WTC11 (cell line): ENCODE results near the gene PIK3CA. TPM values are rescaled to one million over a fixed set of nuclear protein-coding genes. Genes with fewer than 3 reads are reported as not detected.
A peak's percentile ranks its signal among the peaks of the same experiment; 100 is the strongest.

Source experiments
- ATAC-seq: fragments of 200-7000 bp; cut with Tn5 transposase; 2 replicates; pipeline ENCODE4 v1.10.0; 2021; ENCODE audit warnings: mild to moderate bottlenecking, moderate library complexity
- CTCF ChIA-PET: fragments of 300-600 bp; sonication (Branson Sonifier 250); formaldehyde crosslinking; loops from one replicate; lab custom pipeline; 2021; ENCODE audit warnings: antibody characterized with exemption; lab: Charles Lee
- POLR2A ChIA-PET: fragments of 350-600 bp; sonication (Branson Sonifier 250); formaldehyde crosslinking; loops from one replicate; lab custom pipeline; 2021; ENCODE audit warnings: antibody characterized with exemption; lab: Charles Lee
- DNase-seq: peaks from one replicate; pipeline ENCODE4 v3.0.0; 2021; ENCODE audit warnings: low spot score
- H3K27ac Mint-ChIP-seq: 2 replicates; pipeline ENCODE4 v1.8.0; 2021; ENCODE audit warnings: mixed read lengths
- H3K27me3 Mint-ChIP-seq: 2 replicates; pipeline ENCODE4 v1.8.0; 2021; ENCODE audit warnings: low read depth, mild to moderate bottlenecking, moderate library complexity, mixed read lengths
- H3K36me3 Mint-ChIP-seq: 2 replicates; pipeline ENCODE4 v1.8.0; 2021; ENCODE audit warnings: mixed read lengths
- H3K4me1 Mint-ChIP-seq: 2 replicates; pipeline ENCODE4 v1.8.0; 2022; ENCODE audit warnings: mixed read lengths
- H3K4me3 Mint-ChIP-seq: 2 replicates; pipeline ENCODE4 v1.8.0; 2021; ENCODE audit warnings: mild to moderate bottlenecking, moderate library complexity, mixed read lengths
- H3K9me3 Mint-ChIP-seq: 2 replicates; pipeline ENCODE4 v1.8.0; 2021; ENCODE audit warnings: mixed read lengths
- CBFB ChIP-seq: sonication (generic); formaldehyde crosslinking; IDR thresholded peaks from 2 replicates; pipeline ENCODE4 v1.8.1; 2022; ENCODE audit warnings: mild to moderate bottlenecking, low read depth, missing genetic modification reagents
- CDX4 ChIP-seq: fragments of 250-450 bp; sonication (Bioruptor Pico); IDR thresholded peaks from 2 replicates; pipeline ENCODE4 v1.9.0; 2021; ENCODE audit warnings: moderate library complexity, mild to moderate bottlenecking, inconsistent platforms, borderline replicate concordance
- ERG ChIP-seq: fragments of 250-450 bp; sonication (Bioruptor Pico); IDR thresholded peaks from 2 replicates; pipeline ENCODE4 v1.8.0; 2021; ENCODE audit warnings: mild to moderate bottlenecking
- ETV6 ChIP-seq: sonication (generic); formaldehyde crosslinking; IDR thresholded peaks from 2 replicates; pipeline ENCODE4 v1.8.1; 2022; ENCODE audit warnings: mild to moderate bottlenecking, missing genetic modification reagents
- GABPB1 ChIP-seq: sonication (generic); formaldehyde crosslinking; IDR thresholded peaks from 2 replicates; pipeline ENCODE4 v1.8.1; 2023; ENCODE audit warnings: mild to moderate bottlenecking, missing genetic modification reagents
- GRHL2 ChIP-seq: fragments of 250-450 bp; sonication (Bioruptor Pico); IDR thresholded peaks from 2 replicates; pipeline ENCODE4 v1.8.0; 2022; ENCODE audit warnings: mild to moderate bottlenecking, moderate library complexity; ENCODE audit not compliant: insufficient replicate concordance, severe bottlenecking
- GTF2I ChIP-seq: fragments of 250-450 bp; sonication (Bioruptor Pico); conservative IDR thresholded peaks from 2 replicates; pipeline ENCODE4 v1.4.0; 2021; ENCODE audit warnings: mild to moderate bottlenecking
- HMGA2 ChIP-seq: fragments of 250-450 bp; sonication (Bioruptor Pico); IDR thresholded peaks from 2 replicates; pipeline ENCODE4 v1.4.0; 2021; ENCODE audit warnings: mild to moderate bottlenecking, moderate library complexity
- HMGXB4 ChIP-seq: sonication (generic); formaldehyde crosslinking; IDR thresholded peaks from 2 replicates; pipeline ENCODE4 v1.8.1; 2023; ENCODE audit warnings: mild to moderate bottlenecking, moderate library complexity, missing genetic modification reagents
- JAZF1 ChIP-seq: fragments of 250-450 bp; sonication (Bioruptor Pico); IDR thresholded peaks from 2 replicates; pipeline ENCODE4 v1.9.0; 2021; ENCODE audit warnings: moderate library complexity, mild to moderate bottlenecking, inconsistent platforms
- JUN ChIP-seq: sonication (generic); formaldehyde crosslinking; IDR thresholded peaks from 2 replicates; pipeline ENCODE4 v1.8.0; 2023; ENCODE audit warnings: mild to moderate bottlenecking, missing genetic modification reagents
- NFE2L1 ChIP-seq: sonication (generic); formaldehyde crosslinking; IDR thresholded peaks from 2 replicates; pipeline ENCODE4 v1.8.1; 2023; ENCODE audit warnings: missing genetic modification reagents
- NR2C2 ChIP-seq: sonication (generic); formaldehyde crosslinking; IDR thresholded peaks from 2 replicates; pipeline ENCODE4 v1.8.0; 2022; ENCODE audit warnings: mild to moderate bottlenecking, missing genetic modification reagents
- PRDM15 ChIP-seq: sonication (generic); formaldehyde crosslinking; IDR thresholded peaks from 2 replicates; pipeline ENCODE4 v1.8.0; 2022; ENCODE audit warnings: missing genetic modification reagents
- RORB ChIP-seq: fragments of 250-450 bp; sonication (Bioruptor Pico); IDR thresholded peaks from 2 replicates; pipeline ENCODE4 v1.9.0; 2021; ENCODE audit warnings: mild to moderate bottlenecking
- SMAD3 ChIP-seq: sonication (generic); formaldehyde crosslinking; IDR thresholded peaks from 2 replicates; pipeline ENCODE4 v1.8.0; 2022; ENCODE audit warnings: missing genetic modification reagents, mild to moderate bottlenecking, borderline replicate concordance
- SOX15 ChIP-seq: fragments of 250-450 bp; sonication (Bioruptor Pico); IDR thresholded peaks from 2 replicates; pipeline ENCODE4 v1.9.0; 2021; ENCODE audit warnings: mild to moderate bottlenecking
- SP1 ChIP-seq: sonication (generic); formaldehyde crosslinking; conservative IDR thresholded peaks from 2 replicates; pipeline ENCODE4 v1.8.1; 2022; ENCODE audit warnings: missing genetic modification reagents
- TEAD1 ChIP-seq: sonication (generic); formaldehyde crosslinking; IDR thresholded peaks from 2 replicates; pipeline ENCODE4 v1.8.0; 2022; ENCODE audit warnings: mild to moderate bottlenecking, missing genetic modification reagents
- USF1 ChIP-seq: sonication (generic); formaldehyde crosslinking; IDR thresholded peaks from 2 replicates; pipeline ENCODE4 v1.8.0; 2022; ENCODE audit warnings: mild to moderate bottlenecking, missing genetic modification reagents
- ZBTB21 ChIP-seq: sonication (generic); formaldehyde crosslinking; IDR thresholded peaks from 2 replicates; pipeline ENCODE4 v1.8.1; 2023; ENCODE audit warnings: mild to moderate bottlenecking, missing genetic modification reagents, borderline replicate concordance
- ZBTB43 ChIP-seq: sonication (generic); formaldehyde crosslinking; IDR thresholded peaks from 2 replicates; pipeline ENCODE4 v1.8.1; 2023; ENCODE audit warnings: mild to moderate bottlenecking, missing genetic modification reagents
- ZMAT4 ChIP-seq: fragments of 250-450 bp; sonication (Bioruptor Pico); IDR thresholded peaks from 2 replicates; pipeline ENCODE4 v1.9.0; 2021; ENCODE audit warnings: mild to moderate bottlenecking
- ZNF219 ChIP-seq: sonication (generic); formaldehyde crosslinking; IDR thresholded peaks from 2 replicates; pipeline ENCODE4 v1.8.0; 2023; ENCODE audit warnings: missing genetic modification reagents, mild to moderate bottlenecking, borderline replicate concordance
- ZNF232 ChIP-seq: sonication (generic); formaldehyde crosslinking; IDR thresholded peaks from 2 replicates; pipeline ENCODE4 v1.8.0; 2022; ENCODE audit warnings: mild to moderate bottlenecking, missing genetic modification reagents
- ZNF423 ChIP-seq: fragments of 250-450 bp; sonication (Bioruptor Pico); IDR thresholded peaks from 2 replicates; pipeline ENCODE4 v2.1.2; 2022; ENCODE audit warnings: mild to moderate bottlenecking, moderate library complexity
- total RNA-seq: library from RNA; stranded (reverse); gene quantifications from 3 replicates; pipeline ENCODE4 v1.2.3, GENCODE V29; 2021

PIK3CA gene
- total RNA-seq, 1 experiment from 2014 or later: 10.1 TPM

GRCh38 chr3:179174898-179175297 lies 26.7 kb downstream of the PIK3CA start:
- POLR2A ChIA-PET: interaction anchor here (0.5 kb wide), 1 partner anchor 390 kb away, joined by 3 read pairs; no protein-coding TSS in a partner anchor

GRCh38 chr3:179175358-179175757 lies 27.2 kb downstream of the PIK3CA start:
- peak overlapping the region; percentile 91 for H3K27ac Mint-ChIP-seq
- TF ChIP-seq ZNF232 (CRISPR knock-in tag) (no peak), JAZF1 (CRISPR knock-in tag) (no peak), HMGXB4 (CRISPR knock-in tag) (no peak), RORB (no peak), PRDM15 (CRISPR knock-in tag) (no peak), NR2C2 (CRISPR knock-in tag) (no peak), GTF2I (CRISPR knock-in tag) (no peak), ZBTB43 (no peak), ZNF423 (no peak), SOX15 (CRISPR knock-in tag) (no peak)

More at GRCh38 chr3:179174898-179175297, 26.7 kb downstream of the PIK3CA start:
- DNase-seq (no peak), ATAC-seq (no peak)
- Mint-ChIP-seq H3K4me3 (no peak overlapping the region), H3K36me3 (no peaks in the 10 kb centered on the region), H3K4me1 (peaks cover 28% of the 10 kb centered on the region), H3K9me3 (peaks cover 8% of the 10 kb centered on the region), H3K27ac (peak overlapping the region; percentile 34; the same call in 1 of the 2 replicates), H3K27me3 (no peaks in the 10 kb centered on the region)
- TF ChIP-seq NR2C2 (CRISPR knock-in tag) (no peak), CBFB (CRISPR knock-in tag) (no peak), CDX4 (CRISPR knock-in tag) (no peak), JUN (CRISPR knock-in tag) (no peak), ERG (no peak), SP1 (no peak), HMGA2 (no peak), USF1 (CRISPR knock-in tag) (no peak), ZBTB43 (no peak), ETV6 (CRISPR knock-in tag) (no peak), GABPB1 (CRISPR knock-in tag) (no peak), ZBTB21 (CRISPR knock-in tag) (no peak), SMAD3 (CRISPR knock-in tag) (no peak), ZNF219 (CRISPR knock-in tag) (no peak), TEAD1 (CRISPR knock-in tag) (no peak), GRHL2 (CRISPR knock-in tag) (no peak), NFE2L1 (CRISPR knock-in tag) (no peak), ZMAT4 (CRISPR knock-in tag) (no peak)
- CTCF ChIA-PET: interaction anchor here (1.3 kb wide), 1 partner anchor 27 kb away, joined by 3 read pairs; no protein-coding TSS in a partner anchor

More at GRCh38 chr3:179175358-179175757, 27.2 kb downstream of the PIK3CA start:
- CTCF ChIA-PET: interaction anchor here (1.3 kb wide), 1 partner anchor 28 kb away, joined by 3 read pairs; no protein-coding TSS in a partner anchor
- no peak overlapping the region for H3K4me3 Mint-ChIP-seq
- no peaks in the 10 kb centered on the region for H3K27me3 Mint-ChIP-seq
- peaks cover 8% of the 10 kb centered on the region for H3K9me3 Mint-ChIP-seq
- no peaks in the 10 kb centered on the region for H3K36me3 Mint-ChIP-seq
- DNase-seq: no peak
- peak; percentile 56; the same call in 1 of the 2 replicates for ATAC-seq
- POLR2A ChIA-PET: no interaction called here
- peaks cover 26% of the 10 kb centered on the region for H3K4me1 Mint-ChIP-seq
